CMK (cell line): ENCODE results near the gene VPS4B.

ENCODE experiments used
- DNase-seq: peaks from one replicate; pipeline ENCODE4 v3.0.0-alpha.2; 2010; ENCODE audit warnings: low read depth

The VPS4B gene

GRCh38 chr18:63430526-63430925, 8.2 kb upstream of the VPS4B start:
- DNase-seq = no peak

- DNase-seq = no peak
Observed at GRCh38 chr18:63427558-63427957, 5.3 kb upstream of the VPS4B start.

- no peak for DNase-seq
Observed at GRCh38 chr18:63422864-63423304, 608 bp upstream of the VPS4B start.

- no peak for DNase-seq
Observed at GRCh38 chr18:63421514-63421913, 762 bp downstream of the VPS4B start.

GRCh38 chr18:63412953-63413352, 9.3 kb downstream of the VPS4B start:
- DNase-seq = no peak

GRCh38 chr18:63410792-63411191, 11.5 kb downstream of the VPS4B start:
- no peak for DNase-seq

- DNase-seq = no peak
Observed at GRCh38 chr18:63409301-63409700, 13.0 kb downstream of the VPS4B start.

- no peak for DNase-seq
Observed at GRCh38 chr18:63407734-63408133, 14.5 kb downstream of the VPS4B start.

- DNase-seq = no peak
Observed at GRCh38 chr18:63405986-63406385, 16.3 kb downstream of the VPS4B start.

- DNase-seq = no peak
Observed at GRCh38 chr18:63402246-63403162, 19.8 kb downstream of the VPS4B start.

- no peak for DNase-seq
Observed at GRCh38 chr18:63399300-63399699, 23.0 kb downstream of the VPS4B start.

GRCh38 chr18:63397349-63397748, 24.9 kb downstream of the VPS4B start:
- no peak for DNase-seq

- DNase-seq = no peak
Observed at GRCh38 chr18:63395503-63395902, 26.8 kb downstream of the VPS4B start.

GRCh38 chr18:63394954-63395353, 27.3 kb downstream of the VPS4B start:
- DNase-seq = no peak

- DNase-seq = no peak
Observed at GRCh38 chr18:63387861-63388260, 34.4 kb downstream of the VPS4B start.

GRCh38 chr18:63382843-63383242, 39.4 kb downstream of the VPS4B start:
- no peak for DNase-seq

GRCh38 chr18:63379639-63379962, 42.7 kb downstream of the VPS4B start:
- no peak for DNase-seq

- DNase-seq = no peak
Observed at GRCh38 chr18:63378919-63379638, 43.2 kb downstream of the VPS4B start.

GRCh38 chr18:63377275-63377980, 44.8 kb downstream of the VPS4B start:
- no peak for DNase-seq

GRCh38 chr18:63376538-63376937, 45.7 kb downstream of the VPS4B start:
- no peak for DNase-seq

GRCh38 chr18:63374540-63374939, 47.7 kb downstream of the VPS4B start:
- no peak for DNase-seq

GRCh38 chr18:63373161-63373560, 49.1 kb downstream of the VPS4B start:
- DNase-seq = no peak

GRCh38 chr18:63368611-63369010, 53.7 kb downstream of the VPS4B start:
- DNase-seq = no peak
